PFSK-1 (cell line): Measurements from ENCODE around the gene MAML2.

Source experiments
- POLR2AphosphoS5 ChIP-seq: IDR thresholded peaks from 2 replicates; pipeline ENCODE4 v1.6.1; 2012; ENCODE audit warnings: low read depth, mild to moderate bottlenecking, control low read depth, low read length, moderate library complexity
- SIN3A ChIP-seq: IDR thresholded peaks from 2 replicates; pipeline ENCODE4 v1.6.1; 2012; ENCODE audit warnings: mild to moderate bottlenecking, low read length, moderate library complexity, borderline replicate concordance; ENCODE audit not compliant: insufficient read depth
- TAF1 ChIP-seq: IDR thresholded peaks from 2 replicates; pipeline ENCODE4 v1.6.1; 2012; ENCODE audit warnings: low read length, control low read depth, borderline replicate concordance; ENCODE audit not compliant: insufficient read depth

- TF ChIP-seq TAF1 (no peak), POLR2AphosphoS5 (no peak), SIN3A (no peak)
Measured at GRCh38 chr11:96035740-96036078, 307.3 kb downstream of the MAML2 start.
